Tongue (tissue), 2 donors: ENCODE measurements around the gene UGGT2. TPM values are rescaled to one million over a fixed set of nuclear protein-coding genes. Genes with fewer than 3 reads are reported as not detected.
"Not testable (repeated sequence)": the region's sequence is repeated elsewhere in the genome, so short reads cannot be mapped to it uniquely, and the experiment has no call there.

Experiments used
- DNase-seq: peaks from one replicate; pipeline ENCODE4 v3.0.0-alpha.2; 2015
- total RNA-seq: library from RNA; depleted of rRNA; stranded (reverse); fragments of >200 nt; gene quantifications from one replicate; pipeline ENCODE4 v1.2.3, GENCODE V29; 2014

The UGGT2 gene
- 64.8 TPM for total RNA-seq

GRCh38 chr13:96053003-96053703 lies at the start of gene UGGT2:
TSS of gene UGGT2 (minus strand) at chr13:96053401. CDS start at chr13:96053312, 89 bp downstream.
- DNase-seq: peak; percentile 96

GRCh38 chr13:96100457-96101220 lies 47.4 kb upstream of the UGGT2 start:
- DNase-seq: no peak

GRCh38 chr13:96093296-96094006 lies 40.2 kb upstream of the UGGT2 start:
- DNase-seq: no peak

- DNase-seq: peak; percentile 28
These were observed 38.2 kb upstream of the UGGT2 start for GRCh38 chr13:96091164-96092117.

- peak; percentile 23 for DNase-seq
These were observed 37.3 kb upstream of the UGGT2 start for GRCh38 chr13:96090240-96091101.

- DNase-seq: peak; percentile 47
These were observed 36.6 kb upstream of the UGGT2 start, which contains the start of gene HS6ST3 for GRCh38 chr13:96089749-96090239. TSS of gene HS6ST3 (plus strand) at chr13:96090107.

GRCh38 chr13:96089139-96089538 lies 35.9 kb upstream of the UGGT2 start:
- no peak for DNase-seq

GRCh38 chr13:96086736-96087135 lies 33.5 kb upstream of the UGGT2 start:
- no peak for DNase-seq

GRCh38 chr13:96082640-96083039 lies 29.4 kb upstream of the UGGT2 start:
- DNase-seq: no peak

- no peak for DNase-seq
These were observed 28.7 kb upstream of the UGGT2 start for GRCh38 chr13:96081888-96082287.

GRCh38 chr13:96080676-96081075 lies 27.5 kb upstream of the UGGT2 start:
- DNase-seq: no peak

GRCh38 chr13:96075953-96076543 lies 22.8 kb upstream of the UGGT2 start:
- DNase-seq: no peak

- no peak for DNase-seq
These were observed 19.2 kb upstream of the UGGT2 start for GRCh38 chr13:96072392-96072791.

GRCh38 chr13:96071504-96071903 lies 18.3 kb upstream of the UGGT2 start:
- DNase-seq: peak; percentile 16

- DNase-seq: no peak
These were observed 15.5 kb upstream of the UGGT2 start for GRCh38 chr13:96068729-96069128.

GRCh38 chr13:96065849-96066248 lies 12.6 kb upstream of the UGGT2 start:
- no peak for DNase-seq

- peak; percentile 56 for DNase-seq
These were observed 572 bp downstream of the UGGT2 start for GRCh38 chr13:96052656-96053002.

GRCh38 chr13:96051946-96052345 lies 1.3 kb downstream of the UGGT2 start:
- DNase-seq: not testable (repeated sequence)

GRCh38 chr13:96051491-96051890 lies 1.7 kb downstream of the UGGT2 start:
- not testable (repeated sequence) for DNase-seq

GRCh38 chr13:96050955-96051354 lies 2.2 kb downstream of the UGGT2 start:
- DNase-seq: not testable (repeated sequence)
